Measurements from ENCODE around the gene TCEA2.

Gene TCEA2

DNA sequence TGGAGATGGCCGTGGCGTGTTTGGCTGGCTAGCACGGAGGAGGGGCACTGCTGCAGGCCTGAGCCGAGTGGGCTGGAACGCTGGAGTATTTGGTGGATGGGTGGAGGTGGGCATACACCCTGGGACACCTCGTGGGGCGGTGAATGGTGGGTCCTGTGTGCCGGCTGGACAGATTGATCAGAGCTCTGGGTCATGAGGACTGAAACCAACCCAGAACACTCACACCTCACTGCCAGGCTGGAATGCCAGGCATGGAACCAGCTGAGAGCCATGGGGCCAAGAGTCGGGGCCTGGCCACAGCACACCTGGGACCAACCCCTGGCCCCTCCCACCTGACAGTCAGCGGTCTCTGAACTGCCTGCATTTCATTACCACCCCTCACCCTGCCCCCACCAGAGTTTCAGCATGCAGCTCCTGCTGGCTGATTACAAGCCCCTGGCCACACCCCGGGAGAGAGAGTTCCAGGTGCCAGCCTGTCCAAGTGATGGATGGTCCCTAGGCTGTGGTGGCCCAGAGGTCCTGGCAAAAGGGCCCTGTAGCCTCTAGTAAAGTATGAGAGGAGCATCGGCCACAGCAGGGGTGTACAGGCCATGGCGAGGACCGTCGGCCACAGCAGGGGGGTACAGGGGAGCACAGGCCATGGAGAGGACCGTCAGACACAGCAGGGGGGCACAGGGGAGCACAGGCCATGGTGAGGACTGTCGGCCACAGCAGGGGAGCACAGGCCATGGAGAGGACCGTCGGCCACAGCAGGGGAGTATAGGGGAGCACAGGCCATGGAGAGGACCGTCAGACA lies 41.1 kb downstream of the TCEA2 start:
- H3K36me3 ChIP-seq (ENCODE audit: insufficient read depth, low read length) = no peaks in the 10 kb centered on the region
- no peak overlapping the region for H3K9ac ChIP-seq (ENCODE audit: low read depth, low read length)
- H3K4me1 ChIP-seq (ENCODE audit: insufficient read depth, low read length) = no peaks in the 10 kb centered on the region; the same call in none of the 2 replicates
- no peaks in the 10 kb centered on the region for H3K9me3 ChIP-seq (ENCODE audit: control insufficient read depth, insufficient read depth, low read length)

DNA sequence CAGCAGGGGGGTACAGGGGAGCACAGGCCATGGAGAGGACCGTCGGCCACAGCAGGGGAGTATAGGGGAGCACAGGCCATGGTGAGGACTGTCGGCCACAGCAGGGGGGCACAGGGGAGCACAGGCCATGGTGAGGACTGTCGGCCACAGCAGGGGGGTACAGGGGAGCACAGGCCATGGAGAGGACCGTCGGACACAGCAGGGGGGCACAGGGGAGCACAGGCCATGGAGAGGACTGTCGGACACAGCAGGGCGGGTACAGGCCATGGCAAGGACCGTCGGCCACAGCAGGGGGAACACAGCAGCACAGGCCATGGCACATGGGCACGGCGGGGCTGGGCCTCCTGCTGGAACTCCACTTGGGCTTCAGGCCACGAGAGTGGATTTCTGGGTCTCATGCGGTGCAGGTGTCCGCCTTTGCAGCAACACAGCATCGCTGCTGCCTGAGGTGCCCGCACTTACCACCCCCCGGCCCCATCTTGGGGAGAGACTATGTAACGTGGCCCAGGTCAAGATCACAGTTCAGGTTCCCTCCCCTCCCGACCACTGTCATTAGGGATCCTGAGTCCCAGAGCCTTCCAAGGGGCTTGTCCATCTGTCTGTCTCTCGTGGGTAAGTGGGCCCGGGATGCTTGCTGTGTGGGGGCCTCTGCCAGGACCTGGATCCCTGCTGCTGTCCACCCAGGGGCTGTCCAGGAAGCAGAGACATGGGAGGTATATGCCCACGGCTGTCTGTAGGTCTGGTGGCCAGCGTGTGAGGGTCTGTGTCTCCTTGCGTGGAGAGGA lies 41.9 kb downstream of the TCEA2 start:
- H3K4me1 ChIP-seq (ENCODE audit: insufficient read depth, low read length) = no peaks in the 10 kb centered on the region; the same call in none of the 2 replicates
- no peaks in the 10 kb centered on the region for H3K36me3 ChIP-seq (ENCODE audit: insufficient read depth, low read length)
- H3K9me3 ChIP-seq (ENCODE audit: control insufficient read depth, insufficient read depth, low read length) = no peaks in the 10 kb centered on the region
- no peak overlapping the region for H3K9ac ChIP-seq (ENCODE audit: low read depth, low read length)

DNA sequence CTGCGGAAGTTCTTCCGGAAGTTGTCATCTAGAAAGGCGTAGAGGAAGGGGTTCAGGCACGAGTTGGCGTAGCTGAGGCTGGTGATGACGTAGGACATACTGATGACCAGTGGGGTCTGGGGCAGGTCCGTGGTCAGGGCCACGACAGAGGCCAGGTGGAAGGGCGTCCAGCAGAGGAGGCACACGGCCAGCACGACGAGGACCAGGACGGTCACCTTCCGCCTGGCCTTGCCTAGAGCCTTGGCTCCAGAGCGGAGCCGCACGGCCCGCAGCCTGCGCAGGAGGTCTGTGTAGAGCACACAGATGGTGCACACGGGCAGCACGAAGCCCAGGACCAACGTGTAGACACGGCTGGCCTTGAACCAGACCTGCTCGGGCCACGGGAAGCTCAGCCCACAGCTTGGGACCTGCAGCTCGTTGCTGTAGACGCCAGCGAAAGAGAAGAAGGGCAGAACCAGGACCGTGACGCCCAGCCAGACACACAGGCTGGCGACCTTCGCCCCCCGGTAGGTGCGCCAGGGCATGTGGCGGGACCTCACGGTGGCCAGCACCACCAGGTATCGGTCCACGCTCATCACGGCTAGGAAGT lies 42.9 kb downstream of the TCEA2 start:
- Histone ChIP-seq H3K9me3 (ENCODE audit: control insufficient read depth, insufficient read depth, low read length) (no peaks in the 10 kb centered on the region), H3K4me1 (ENCODE audit: insufficient read depth, low read length) (no peaks in the 10 kb centered on the region; the same call in none of the 2 replicates), H3K9ac (ENCODE audit: low read depth, low read length) (no peak overlapping the region), H3K36me3 (ENCODE audit: insufficient read depth, low read length) (no peaks in the 10 kb centered on the region)

DNA sequence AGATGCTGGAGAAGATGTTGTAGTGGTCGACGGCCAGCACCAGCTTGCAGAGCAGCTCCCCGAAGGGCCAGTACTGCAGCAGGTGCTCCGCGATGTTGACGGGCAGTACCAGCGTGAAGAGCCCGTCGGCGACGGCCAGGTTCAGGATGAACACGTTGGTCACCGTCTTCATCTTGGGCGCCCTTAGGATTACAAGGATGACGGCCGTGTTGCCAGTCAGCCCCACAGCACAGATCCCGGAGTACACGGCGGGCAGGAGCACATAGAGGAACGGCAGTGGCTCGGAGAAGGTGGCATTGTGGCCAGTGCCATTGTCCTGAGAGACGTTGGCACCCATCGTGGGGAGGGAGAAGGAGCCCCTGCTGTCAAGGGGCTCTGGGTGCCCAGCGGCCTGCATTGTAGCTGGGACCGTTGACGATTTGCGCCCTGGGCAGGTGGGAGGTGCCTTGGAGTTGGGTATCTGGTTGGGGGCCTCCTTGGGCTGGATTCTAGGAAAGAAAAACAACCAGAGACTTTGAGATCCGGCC lies 43.5 kb downstream of the TCEA2 start:
- no peaks in the 10 kb centered on the region for H3K9me3 ChIP-seq (ENCODE audit: control insufficient read depth, insufficient read depth, low read length)
- no peak overlapping the region for H3K9ac ChIP-seq (ENCODE audit: low read depth, low read length)
- H3K4me1 ChIP-seq (ENCODE audit: insufficient read depth, low read length) = no peaks in the 10 kb centered on the region; the same call in none of the 2 replicates

DNA sequence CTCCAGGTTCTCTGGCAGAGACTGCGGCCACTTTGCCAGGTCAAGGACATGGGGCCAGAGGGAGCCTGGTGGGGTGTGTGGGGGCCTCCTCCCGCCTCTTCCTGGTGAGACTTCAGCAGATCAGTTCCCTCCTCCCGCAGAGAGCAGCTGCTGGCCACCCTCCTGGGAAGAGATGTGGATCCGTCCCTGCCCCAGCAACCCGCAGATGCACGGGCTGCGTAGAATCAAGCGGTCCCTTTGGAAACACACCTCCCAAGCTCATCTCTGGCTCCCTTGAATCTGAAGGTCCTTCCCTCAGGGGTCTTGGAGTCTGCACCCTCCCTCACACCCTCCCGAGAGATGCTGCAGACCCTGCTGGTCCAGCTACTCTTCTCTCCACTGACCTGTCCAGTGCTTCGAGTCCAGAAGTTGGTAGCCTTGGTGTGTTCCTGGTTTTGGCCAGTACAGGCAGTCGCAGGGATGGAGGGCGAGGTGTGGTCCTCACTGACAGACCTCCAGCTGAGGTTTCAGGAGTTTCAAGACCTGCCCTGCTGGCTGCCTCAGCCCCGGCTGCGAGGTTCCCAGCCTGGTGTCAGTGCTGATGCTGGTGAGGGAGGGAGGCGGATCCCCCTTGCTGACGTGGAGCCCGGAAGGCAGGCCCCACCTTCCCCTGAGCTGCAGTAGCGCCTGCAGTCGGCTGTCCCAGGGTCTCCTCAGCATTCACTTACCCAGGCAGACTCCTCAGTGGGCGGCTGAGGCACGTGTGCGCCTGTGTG lies 44.2 kb downstream of the TCEA2 start, which contains the start of gene NPBWR2:
Gene NPBWR2 (minus strand): TSS at position 585 of the 755 bp plus-strand sequence. CDS start 734 bp downstream, outside the sequence.
- Histone ChIP-seq H3K9me3 (ENCODE audit: control insufficient read depth, insufficient read depth, low read length) (no peaks in the 10 kb centered on the region), H3K4me1 (ENCODE audit: insufficient read depth, low read length) (no peaks in the 10 kb centered on the region; the same call in none of the 2 replicates), H3K36me3 (ENCODE audit: insufficient read depth, low read length) (no peaks in the 10 kb centered on the region), H3K9ac (ENCODE audit: low read depth, low read length) (no peak within 1 kb of the TSS)

More for the DNA sequence above, 43.5 kb downstream of the TCEA2 start:
- no peaks in the 10 kb centered on the region for H3K36me3 ChIP-seq (ENCODE audit: insufficient read depth, low read length)

DNA sequence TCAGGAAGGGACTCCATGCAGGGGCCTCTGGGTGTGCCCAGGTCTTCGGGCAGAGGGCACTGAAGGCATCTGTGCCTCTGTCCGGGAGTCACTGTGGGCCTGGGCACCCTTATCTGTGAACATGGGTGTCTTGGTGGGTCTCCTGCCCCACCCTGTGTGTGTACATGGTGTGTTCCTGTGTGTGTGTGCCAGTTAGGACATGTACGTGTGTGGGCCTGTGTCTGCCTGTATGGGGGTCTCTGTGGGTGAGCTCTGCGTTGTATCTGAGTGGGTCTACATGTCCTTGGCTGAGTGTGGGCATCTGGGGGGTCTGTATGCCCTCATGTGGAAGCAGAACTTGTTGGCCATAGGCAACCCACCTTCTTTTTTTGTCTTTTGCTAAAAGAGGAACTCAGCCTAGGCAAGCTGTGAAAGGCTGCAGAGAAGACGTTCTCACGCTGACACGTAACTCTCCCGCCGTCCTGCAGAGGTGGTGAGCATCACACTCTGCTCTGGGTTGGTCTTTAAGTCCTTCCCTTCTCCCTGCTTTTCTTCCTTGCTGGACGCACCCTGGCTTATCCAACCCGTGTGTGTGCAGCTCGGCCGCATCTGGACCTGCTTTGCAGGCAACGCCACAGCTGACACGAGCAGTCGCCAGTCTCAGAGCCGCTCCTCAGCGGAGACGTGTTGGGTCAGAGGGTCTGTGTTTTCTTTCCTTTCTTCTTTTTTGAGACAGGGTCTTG lies 44.9 kb downstream of the TCEA2 start:
- H3K36me3 ChIP-seq (ENCODE audit: insufficient read depth, low read length) = no peaks in the 10 kb centered on the region
- H3K9ac ChIP-seq (ENCODE audit: low read depth, low read length) = no peak overlapping the region
- no peaks in the 10 kb centered on the region; the same call in none of the 2 replicates for H3K4me1 ChIP-seq (ENCODE audit: insufficient read depth, low read length)
- no peaks in the 10 kb centered on the region for H3K9me3 ChIP-seq (ENCODE audit: control insufficient read depth, insufficient read depth, low read length)

DNA sequence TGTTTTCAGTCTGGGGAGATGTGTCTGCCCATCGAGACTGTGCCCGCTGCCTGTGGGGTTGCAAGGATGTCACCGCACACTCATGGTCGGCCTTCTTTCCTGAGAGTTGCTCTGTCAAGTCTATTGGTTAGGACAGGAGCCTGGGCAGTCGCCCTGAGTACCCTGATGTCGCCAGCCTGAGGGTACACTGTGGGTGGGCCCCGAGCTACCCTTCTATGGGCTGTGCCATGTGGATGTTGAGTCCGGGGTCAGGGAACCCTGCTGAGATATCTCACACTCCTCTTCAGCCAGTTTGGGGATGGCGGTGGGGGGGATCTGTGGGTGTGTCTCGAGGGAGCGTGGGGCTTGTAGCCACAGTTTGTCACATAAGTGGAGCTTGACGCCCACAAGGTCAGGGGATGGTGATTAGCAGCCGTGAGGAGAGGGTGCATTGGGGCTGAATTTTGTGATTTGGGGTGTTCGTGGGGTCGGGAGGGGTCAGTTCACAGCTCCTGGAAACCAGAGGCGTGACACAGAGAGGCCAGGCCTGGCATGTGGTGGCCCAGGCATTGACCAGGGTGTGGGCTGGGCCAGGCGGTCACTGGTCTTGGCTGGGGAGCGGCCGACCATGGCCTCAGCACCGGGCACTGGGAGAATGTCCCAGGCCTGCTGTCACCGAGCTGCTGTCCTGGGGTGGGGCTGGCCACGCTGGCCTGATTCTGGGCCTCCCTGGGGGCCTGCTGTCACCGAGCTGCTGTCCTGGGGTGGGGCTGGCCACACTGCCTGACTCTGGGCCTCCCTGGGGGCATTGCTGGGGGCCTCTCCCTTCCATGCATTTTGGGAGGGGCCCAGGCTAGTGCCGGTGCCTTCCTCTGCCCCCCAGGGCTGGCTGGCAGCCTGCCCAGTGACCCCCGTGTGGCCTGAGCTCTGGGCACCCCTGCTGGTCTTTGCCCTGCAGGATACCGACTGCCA lies 46.0 kb downstream of the TCEA2 start:
- Histone ChIP-seq H3K9me3 (ENCODE audit: control insufficient read depth, insufficient read depth, low read length) (no peaks in the 10 kb centered on the region), H3K9ac (ENCODE audit: low read depth, low read length) (no peak overlapping the region), H3K36me3 (ENCODE audit: insufficient read depth, low read length) (no peaks in the 10 kb centered on the region), H3K4me1 (ENCODE audit: insufficient read depth, low read length) (no peaks in the 10 kb centered on the region; the same call in none of the 2 replicates)

DNA sequence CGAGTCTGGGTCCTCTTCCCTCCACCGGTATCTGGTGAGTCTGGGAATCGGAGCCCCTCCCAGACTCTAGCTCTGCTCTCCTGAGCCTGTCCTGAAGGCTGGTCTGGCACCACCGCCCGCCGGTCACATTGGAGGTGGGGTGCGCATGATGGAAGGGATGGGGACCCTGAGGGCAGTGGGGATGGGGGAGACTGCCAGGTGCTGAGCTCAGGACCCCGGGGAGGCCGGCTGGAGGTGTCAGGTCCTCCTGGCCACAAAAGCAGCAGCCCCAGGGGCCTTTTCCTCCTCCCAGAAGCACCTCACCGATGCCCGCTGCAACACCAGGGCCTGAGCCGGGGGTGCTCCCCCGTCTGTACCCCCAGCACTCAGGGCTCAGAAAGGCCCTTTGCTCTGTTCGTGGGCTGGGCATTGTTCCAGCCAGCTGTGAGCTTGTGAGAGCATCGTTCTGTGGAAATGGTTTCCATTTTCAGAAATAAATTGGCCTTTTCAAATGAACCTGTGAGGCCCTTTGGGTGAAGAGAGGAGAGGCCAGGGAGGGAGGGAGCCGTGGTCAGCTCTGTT lies 46.9 kb downstream of the TCEA2 start:
- H3K4me1 ChIP-seq (ENCODE audit: insufficient read depth, low read length) = no peaks in the 10 kb centered on the region; the same call in 1 of the 2 replicates

DNA sequence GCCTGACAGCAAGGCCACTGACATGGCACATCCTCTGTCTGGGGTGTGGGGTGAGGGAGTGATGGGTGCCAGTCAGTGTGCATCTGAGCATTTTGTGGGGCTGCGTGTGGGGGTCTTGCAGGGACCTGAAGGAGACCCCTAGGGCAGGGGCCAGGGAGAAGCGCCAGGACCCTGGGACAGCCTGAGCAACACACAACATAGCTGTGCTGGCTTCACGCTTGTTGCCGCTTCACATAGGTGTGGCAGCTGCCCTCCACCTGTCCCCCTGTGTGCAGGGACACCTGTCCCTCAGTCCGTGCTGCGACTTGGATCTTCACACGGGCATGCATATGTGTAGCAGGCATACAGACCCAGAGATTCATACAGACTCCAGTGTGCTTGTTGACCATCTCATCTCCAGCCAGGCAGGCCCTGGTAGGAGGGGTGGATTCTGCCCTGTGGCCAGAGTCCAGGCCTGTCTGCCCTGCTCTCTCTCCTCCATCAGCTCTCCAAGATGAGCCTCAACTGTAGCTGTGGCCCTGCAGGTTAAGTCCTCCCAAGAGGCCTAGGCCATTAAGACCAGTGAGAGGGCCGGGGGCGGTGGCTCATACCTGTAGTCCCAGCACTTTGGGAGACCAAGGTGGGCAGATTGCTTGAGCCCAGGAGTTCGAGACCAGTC lies 47.5 kb downstream of the TCEA2 start:
- Histone ChIP-seq H3K9ac (ENCODE audit: low read depth, low read length) (no peak overlapping the region), H3K9me3 (ENCODE audit: control insufficient read depth, insufficient read depth, low read length) (no peaks in the 10 kb centered on the region), H3K4me1 (ENCODE audit: insufficient read depth, low read length) (no peaks in the 10 kb centered on the region; the same call in 1 of the 2 replicates), H3K36me3 (ENCODE audit: insufficient read depth, low read length) (no peaks in the 10 kb centered on the region)

More for the DNA sequence above, 46.9 kb downstream of the TCEA2 start:
- H3K36me3 ChIP-seq (ENCODE audit: insufficient read depth, low read length) = no peaks in the 10 kb centered on the region
- no peaks in the 10 kb centered on the region for H3K9me3 ChIP-seq (ENCODE audit: control insufficient read depth, insufficient read depth, low read length)
- no peak overlapping the region for H3K9ac ChIP-seq (ENCODE audit: low read depth, low read length)

DNA sequence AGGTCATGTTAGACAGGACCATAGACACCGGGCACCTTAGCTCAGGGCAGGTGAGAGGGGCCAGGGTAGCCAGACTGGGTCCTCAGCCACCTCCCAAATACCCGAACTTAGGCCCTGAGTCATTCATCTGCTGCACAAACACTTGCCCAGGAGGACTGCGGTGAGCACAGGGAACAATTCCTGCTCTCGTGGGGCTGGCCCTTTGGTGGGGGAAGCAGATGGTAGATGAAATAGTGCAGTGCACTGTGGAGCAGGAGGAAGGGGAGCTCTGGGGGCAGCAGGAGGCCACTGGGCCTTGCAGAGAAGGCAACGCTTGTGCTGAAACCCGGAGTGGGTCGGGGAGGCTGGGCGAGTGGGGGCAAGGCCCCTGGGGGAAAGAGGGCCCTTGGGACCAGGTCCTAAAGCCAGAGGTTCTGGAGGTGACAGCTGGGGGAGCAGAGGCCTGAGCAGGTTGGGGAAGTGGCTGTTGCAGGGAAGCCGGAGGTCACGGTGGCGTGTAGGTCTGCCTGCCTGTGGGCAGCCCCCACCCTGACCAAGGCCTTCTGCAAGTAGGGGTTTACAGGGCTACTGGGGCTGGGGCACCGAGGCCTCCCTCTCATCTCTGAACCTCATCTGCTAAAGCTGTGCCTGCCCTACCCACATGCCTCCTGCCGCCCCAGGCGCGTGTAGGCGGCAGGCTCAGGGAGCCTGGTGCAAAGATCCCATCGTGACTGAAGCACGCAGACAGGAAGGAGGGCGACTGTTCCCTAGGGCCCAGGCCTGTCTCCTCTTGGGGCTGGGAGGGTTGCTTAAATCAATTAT lies 49.0 kb downstream of the TCEA2 start:
- Histone ChIP-seq H3K36me3 (ENCODE audit: insufficient read depth, low read length) (no peaks in the 10 kb centered on the region), H3K9me3 (ENCODE audit: control insufficient read depth, insufficient read depth, low read length) (no peaks in the 10 kb centered on the region), H3K4me1 (ENCODE audit: insufficient read depth, low read length) (no peaks in the 10 kb centered on the region; the same call in 1 of the 2 replicates), H3K9ac (ENCODE audit: low read depth, low read length) (no peak overlapping the region)

DNA sequence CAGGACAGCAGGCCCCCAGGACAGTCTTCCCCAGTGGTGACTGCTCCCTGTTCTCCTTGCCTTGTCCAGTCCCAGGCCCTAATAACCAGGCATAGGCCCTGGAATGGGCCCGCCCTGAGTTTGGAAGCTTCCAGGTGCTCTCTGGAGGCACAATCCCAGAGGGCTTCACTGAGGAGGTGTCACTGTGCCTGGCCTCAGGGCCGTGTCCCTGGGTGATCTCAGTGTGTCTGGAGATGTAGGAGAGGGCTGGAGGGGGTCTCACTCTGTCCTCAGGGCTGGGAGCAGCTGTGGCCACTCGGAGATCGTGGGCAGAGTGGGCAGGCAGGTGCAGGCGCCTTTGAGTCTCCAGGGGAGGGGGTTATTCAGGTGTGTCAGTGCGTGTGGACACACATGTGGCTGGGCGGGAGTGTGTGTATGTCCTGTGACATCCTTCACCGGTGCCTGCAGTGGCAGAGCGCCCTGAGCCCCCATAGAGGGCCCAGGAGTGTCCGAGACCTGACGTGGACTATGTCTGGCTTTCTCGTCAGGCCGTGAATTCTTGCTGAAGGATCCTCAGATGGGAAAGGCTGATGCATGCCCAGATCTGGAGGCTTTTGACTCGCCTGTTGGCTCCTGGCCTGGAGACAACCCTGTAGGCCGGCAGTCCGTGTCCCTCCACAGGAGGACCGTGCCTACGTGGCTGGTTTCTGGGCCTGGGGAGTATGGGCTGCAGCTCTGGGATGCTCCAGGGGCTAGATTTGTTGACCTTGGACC lies 49.9 kb downstream of the TCEA2 start:
- no peaks in the 10 kb centered on the region for H3K36me3 ChIP-seq (ENCODE audit: insufficient read depth, low read length)
- H3K4me1 ChIP-seq (ENCODE audit: insufficient read depth, low read length) = no peaks in the 10 kb centered on the region
- no peaks in the 10 kb centered on the region for H3K9me3 ChIP-seq (ENCODE audit: control insufficient read depth, insufficient read depth, low read length)
- no peak overlapping the region for H3K9ac ChIP-seq (ENCODE audit: low read depth, low read length)

All from ES-I3 (cell line).